Aorta (tissue), 5 donors: ENCODE results near the gene JAM3. TPM values are rescaled to one million over a fixed set of nuclear protein-coding genes. Genes with fewer than 3 reads are reported as not detected.

Source experiments
- ATAC-seq: fragments of 200-7000 bp; cut with Tn5 transposase; one replicate; pipeline ENCODE4 v1.9.1; 2022; ENCODE audit warnings: moderate library complexity; ENCODE audit not compliant: low FRiP score
- DNase-seq, 2 donors: peaks; one replicate each; pipeline ENCODE4 v3.0.0-alpha.2; 2020
- H3K27ac ChIP-seq, 2 donors: one replicate each; pipeline ENCODE4 v1.5.1; 2013; ENCODE audit warnings: low read length in 2 of 2, mild to moderate bottlenecking in 2 of 2, moderate library complexity in 2 of 2, control low read depth in 1 of 2, inconsistent platforms in 1 of 2, low read depth in 1 of 2
- H3K27me3 ChIP-seq, 2 donors: one replicate each; pipeline ENCODE4 v1.6.1; 2013; ENCODE audit warnings: control low read depth in 1 of 2, low read length in 1 of 2, mild to moderate bottlenecking in 1 of 2, moderate library complexity in 1 of 2; ENCODE audit not compliant: insufficient read depth in 2 of 2, control insufficient read depth in 1 of 2
- H3K36me3 ChIP-seq, 2 donors: one replicate each; pipeline ENCODE4 v1.6.1; 2013; ENCODE audit warnings: control low read depth in 1 of 2, low read length in 1 of 2, mild to moderate bottlenecking in 1 of 2; ENCODE audit not compliant: insufficient read depth in 2 of 2, control insufficient read depth in 1 of 2
- H3K4me1 ChIP-seq, 2 donors: one replicate each; pipeline ENCODE4 v1.6.1; 2013; ENCODE audit warnings: low read length in 2 of 2, control low read depth in 1 of 2, mild to moderate bottlenecking in 1 of 2, moderate library complexity in 1 of 2; ENCODE audit not compliant: insufficient read depth in 2 of 2, control insufficient read depth in 1 of 2
- H3K4me3 ChIP-seq, 2 donors: one replicate each; pipeline ENCODE4 v1.5.1; 2013; ENCODE audit warnings: low read length in 2 of 2, control low read depth in 1 of 2, mild to moderate bottlenecking in 1 of 2
- H3K9me3 ChIP-seq: one replicate; pipeline ENCODE4 v1.6.1; 2013; ENCODE audit warnings: mild to moderate bottlenecking, low read length; ENCODE audit not compliant: control insufficient read depth
- WGBS, 2 donors: extraction: QIAGEN DNeasy Blood & Tissue Kit; methylation state at CpG; one replicate each; pipeline ENCODE4 v1.1.7; 2013; 5-methylcytosine and 5-hydroxymethylcytosine counted together
- intact Hi-C, 2 donors: fragments of 100-400 bp; cut with DNase I; formaldehyde crosslinking; loops; one replicate each; pipeline versions ENCODE4 v1.14.2 to v1.15.0; 2022
- polyA plus RNA-seq, 2 donors: library from polyadenylated mRNA; stranded (reverse); fragments of 200-250 nt; gene quantifications; one replicate each; pipeline ENCODE4 v1.2.3, GENCODE V29; 2013
- total RNA-seq, 2 donors: library from RNA; stranded (reverse); fragmentation: NEBNext Ultra II Directional; extraction: Animal tissue kit (Norgen Biotek cat#: 25700); gene quantifications; one replicate each; pipeline ENCODE4 v1.2.1, GENCODE V29; 2021
- donor health status: healthy with polysubstance abuse.
- donor health status: Bipolar disorder and iron deficiency.
- donor health status: DM: no; HTN: no; CAD: no.
- donor health status: DM: no; HTN: no; CAD: no.
- donor health status: DM: yes; HTN: yes; CAD: no.

The JAM3 gene
- total and polyA plus RNA-seq, 4 donors = 22.2 to 102 (median 75.9) TPM

DNA sequence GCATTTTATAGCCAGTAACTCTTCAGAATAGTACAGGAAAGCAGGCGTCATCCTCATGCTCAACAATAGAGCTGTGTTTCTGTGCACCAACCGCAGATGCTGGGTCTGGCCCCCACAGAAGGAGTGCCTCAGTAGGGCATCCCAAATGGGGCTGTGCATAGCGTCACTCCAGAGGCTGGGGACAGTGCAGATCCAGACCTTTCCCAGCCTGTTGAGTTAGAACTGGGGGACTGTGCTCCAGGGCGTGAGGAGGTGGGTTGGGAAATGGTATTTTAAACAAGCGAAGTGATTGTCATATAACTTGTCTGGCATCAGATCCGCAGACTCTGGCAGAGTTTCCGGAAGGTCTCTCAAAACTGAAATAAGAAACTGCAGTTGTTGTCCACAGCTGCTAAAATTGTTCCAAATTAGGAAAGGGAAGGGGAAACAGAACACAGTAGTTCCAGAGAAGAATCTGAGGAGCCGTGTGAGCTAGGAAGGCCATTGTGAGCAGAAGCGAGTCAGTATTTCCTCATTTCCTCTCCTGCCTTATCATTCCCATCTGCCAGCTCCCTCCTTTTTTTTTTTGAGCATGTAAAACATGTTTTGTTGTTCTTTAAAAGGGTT lies 52.2 kb downstream of the JAM3 start:
- Histone ChIP-seq H3K36me3 (no peaks in the 10 kb centered on the region), H3K9me3 (no peaks in the 10 kb centered on the region), H3K4me3 (peak overlapping the region; percentile 13 to 30), H3K4me1 (peaks cover 3 to 7% of the 10 kb centered on the region in 2 donors), H3K27ac (peak overlapping the region; percentile 83 to 91), H3K27me3 (no peaks in the 10 kb centered on the region)
- peak in 1 of 2 donors; percentile 55 for DNase-seq
- intact Hi-C loops = no loop called here
- 1 to 4% methylated on average over 9 of the region's 9 CpGs for WGBS, 2 donors
- peak; percentile 68 for ATAC-seq

DNA sequence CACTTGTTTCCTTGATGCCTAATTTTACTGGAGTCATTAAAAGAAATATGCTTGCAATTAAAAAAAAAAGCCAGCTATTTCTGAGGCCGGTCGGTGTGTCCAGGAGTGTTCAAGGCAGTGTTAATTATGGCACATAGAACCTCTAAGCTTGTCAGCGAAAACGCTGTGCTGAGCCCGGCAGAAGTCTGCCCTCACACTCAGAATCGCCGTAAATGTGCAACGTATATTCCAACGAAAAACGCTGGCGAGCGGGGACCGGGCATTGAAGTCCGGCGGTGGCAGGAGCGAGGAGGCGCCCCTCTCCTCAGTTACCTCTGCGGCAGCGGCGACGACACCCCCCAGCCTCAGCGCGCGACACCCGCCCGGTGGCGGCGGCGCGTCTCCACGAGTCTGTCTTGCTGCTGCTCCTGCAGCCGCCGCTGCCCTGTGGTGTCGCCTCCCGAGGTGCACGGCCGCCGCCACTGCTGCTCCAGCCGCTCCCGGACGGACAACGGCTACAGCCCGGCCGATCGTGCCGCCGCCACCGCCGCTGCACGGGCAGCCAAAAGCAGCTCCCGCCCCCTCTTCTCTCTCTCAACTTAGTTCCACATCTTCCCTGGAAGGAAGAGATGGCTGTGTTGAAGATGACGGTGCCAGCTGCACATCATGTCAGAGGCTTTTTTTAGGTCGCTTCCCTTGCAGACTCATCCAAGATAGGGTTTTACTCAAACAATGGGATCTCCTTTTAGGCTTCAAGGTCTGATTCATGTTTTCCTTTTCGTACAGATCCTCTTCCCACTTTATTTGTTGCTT lies 56.0 kb downstream of the JAM3 start:
- Histone ChIP-seq H3K27ac (peak overlapping the region; percentile 2 to 85), H3K4me3 (peak overlapping the region; percentile 23 to 31), H3K27me3 (no peaks in the 10 kb centered on the region), H3K9me3 (no peaks in the 10 kb centered on the region), H3K4me1 (peaks cover 3 to 8% of the 10 kb centered on the region in 2 donors), H3K36me3 (no peaks in the 10 kb centered on the region)
- intact Hi-C loops = loop anchor here (2.0 kb wide), 1 partner anchor 54 kb away; no protein-coding TSS in a partner anchor
- DNase-seq (peak; percentile 57 to 85), ATAC-seq (peak; percentile 69)
- WGBS, 2 donors = 3 to 4% methylated on average over 48 to 54 of the region's 54 CpGs

DNA sequence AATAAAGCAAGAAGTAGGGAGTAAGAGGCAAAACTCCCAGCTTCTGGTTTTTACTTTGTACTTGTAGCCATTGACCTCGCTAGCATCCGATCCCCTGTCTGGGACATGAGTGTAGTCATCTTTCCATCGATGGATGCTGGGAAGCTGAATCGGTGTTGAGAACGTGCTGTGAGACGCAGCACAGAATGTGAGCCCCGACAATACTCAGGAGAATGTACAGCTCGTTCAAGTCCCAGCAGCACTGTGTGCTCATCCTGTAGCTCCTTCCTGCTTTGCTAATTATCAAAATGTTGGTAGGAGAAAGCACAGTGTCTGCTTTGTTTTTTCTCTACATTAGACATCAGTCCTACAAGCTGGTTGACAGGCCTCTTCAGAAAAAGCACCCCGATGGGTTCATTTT lies 56.6 kb downstream of the JAM3 start:
- H3K27me3 ChIP-seq = no peaks in the 10 kb centered on the region
- WGBS, 2 donors = 26 to 32% methylated on average over 9 of the region's 9 CpGs
- H3K9me3 ChIP-seq = no peaks in the 10 kb centered on the region
- DNase-seq (no peak), ATAC-seq (no peak)
- peak overlapping the region; percentile 23 to 31 for H3K4me3 ChIP-seq
- intact Hi-C loops = loop anchor here (2.0 kb wide), 1 partner anchor 55 kb away; no protein-coding TSS in a partner anchor
- H3K27ac ChIP-seq = peak overlapping the region; percentile 69 to 79
- H3K4me1 ChIP-seq = peaks cover 3 to 8% of the 10 kb centered on the region in 2 donors
- H3K36me3 ChIP-seq = no peaks in the 10 kb centered on the region

GRCh38 chr11:134126217-134126822 lies 57.4 kb downstream of the JAM3 start:
- DNase-seq = no peak
- peak; percentile 47 for ATAC-seq
- peak overlapping the region; percentile 54 to 69 for H3K27ac ChIP-seq
- no peak overlapping the region for H3K4me3 ChIP-seq
- H3K9me3 ChIP-seq = no peaks in the 10 kb centered on the region
- peaks cover 3 to 8% of the 10 kb centered on the region in 2 donors for H3K4me1 ChIP-seq
- 42 to 60% methylated on average over 1 of the region's 1 CpG for WGBS, 2 donors
- H3K36me3 ChIP-seq = no peaks in the 10 kb centered on the region
- H3K27me3 ChIP-seq = no peaks in the 10 kb centered on the region
- intact Hi-C loops = no loop called here

DNA sequence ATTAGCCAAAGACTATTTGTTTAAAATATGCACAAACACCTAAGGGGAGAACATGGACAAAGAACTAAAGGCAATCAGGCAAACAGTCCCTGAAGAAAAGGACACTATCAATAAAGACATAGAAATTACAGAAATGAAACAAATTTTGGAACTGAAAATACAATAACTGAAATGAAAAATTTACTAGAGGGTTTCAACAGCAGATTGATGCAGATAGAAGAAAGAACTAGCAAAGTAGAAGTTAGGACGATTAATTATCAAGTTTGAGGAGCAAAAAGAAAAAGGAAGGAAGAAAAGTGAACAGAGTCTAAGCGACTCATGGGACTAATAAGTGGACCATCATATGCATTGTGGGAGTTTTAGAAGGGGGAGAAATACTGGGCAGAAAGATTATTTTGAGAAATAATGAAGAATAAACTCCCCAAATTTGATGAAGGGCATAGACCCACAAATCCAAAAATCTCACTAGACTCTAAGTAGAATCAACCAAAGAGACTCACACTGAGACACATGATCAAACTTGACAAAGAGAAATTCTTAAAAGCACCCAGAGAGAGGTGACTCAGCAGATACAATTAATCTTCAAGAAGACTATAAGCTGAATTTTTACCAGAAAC lies 62.9 kb downstream of the JAM3 start:
- intact Hi-C loops = loop anchor here in 1 of 2 donors (5.0 kb wide), 1 partner anchor 179 kb away; no protein-coding TSS in a partner anchor
- no peaks in the 10 kb centered on the region for H3K9me3 ChIP-seq
- DNase-seq (no peak), ATAC-seq (no peak)
- no peaks in the 10 kb centered on the region for H3K36me3 ChIP-seq
- 96 to 97% methylated on average over 2 of the region's 2 CpGs for WGBS, 2 donors
- H3K27ac ChIP-seq = no peak overlapping the region
- no peak overlapping the region for H3K4me3 ChIP-seq
- H3K27me3 ChIP-seq = no peaks in the 10 kb centered on the region
- H3K4me1 ChIP-seq = peaks cover 0 to 7% of the 10 kb centered on the region in 2 donors

DNA sequence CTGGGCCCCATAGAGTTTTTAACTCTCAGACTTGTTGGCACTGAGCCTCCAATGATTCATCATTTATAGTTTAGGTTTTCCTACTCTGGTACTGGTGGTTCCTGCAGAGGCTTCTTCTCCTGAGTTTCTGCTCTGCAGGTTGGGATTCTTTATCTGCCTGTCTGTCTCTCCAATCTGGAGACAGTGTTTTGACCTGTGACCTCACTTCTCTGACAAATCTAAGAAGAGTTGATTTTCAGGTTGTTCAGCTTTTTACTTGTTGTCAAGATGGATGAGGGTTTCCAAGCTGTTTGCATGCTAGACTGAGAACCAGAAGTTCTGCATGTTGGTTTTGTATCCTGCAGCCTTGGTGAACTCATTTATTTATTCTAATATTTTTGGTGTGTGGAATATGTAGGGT lies 63.9 kb downstream of the JAM3 start:
- Histone ChIP-seq H3K4me3 (no peak overlapping the region), H3K36me3 (no peaks in the 10 kb centered on the region), H3K9me3 (no peaks in the 10 kb centered on the region), H3K27me3 (no peaks in the 10 kb centered on the region), H3K27ac (peak overlapping the region; percentile 14 to 51), H3K4me1 (peaks cover 0 to 3% of the 10 kb centered on the region in 2 donors)
- ATAC-seq = no peak
- no peak for DNase-seq
- intact Hi-C loops = loop anchor here in 1 of 2 donors (5.0 kb wide), 1 partner anchor 181 kb away; no protein-coding TSS in a partner anchor

DNA sequence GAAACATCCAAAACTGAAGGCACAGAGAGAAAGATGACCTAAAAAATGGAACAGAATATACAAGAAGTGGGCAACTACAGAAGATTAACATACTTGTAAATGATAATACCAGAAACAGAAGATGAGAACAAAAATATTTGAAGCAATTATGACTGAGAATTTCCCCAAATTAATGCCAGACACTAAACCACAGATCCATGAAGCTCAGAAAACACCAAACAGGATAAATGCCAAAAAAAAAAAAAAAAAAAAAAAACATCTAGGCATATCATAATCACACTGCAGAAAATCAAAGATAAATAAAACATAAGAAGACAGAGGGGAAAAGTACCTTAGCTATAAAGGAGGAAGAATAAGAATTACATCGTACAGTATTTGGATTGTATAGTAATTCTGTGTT lies 65.3 kb downstream of the JAM3 start:
- Histone ChIP-seq H3K9me3 (no peaks in the 10 kb centered on the region), H3K4me3 (no peak overlapping the region), H3K4me1 (peaks cover 0 to 3% of the 10 kb centered on the region in 2 donors), H3K27ac (no peak overlapping the region), H3K36me3 (no peaks in the 10 kb centered on the region), H3K27me3 (no peaks in the 10 kb centered on the region)
- WGBS, 2 donors = 88 to 94% methylated on average over 1 of the region's 1 CpG
- ATAC-seq (no peak), DNase-seq (no peak)
- intact Hi-C loops = loop anchor here in 1 of 2 donors (5.0 kb wide), 1 partner anchor 182 kb away; no protein-coding TSS in a partner anchor

DNA sequence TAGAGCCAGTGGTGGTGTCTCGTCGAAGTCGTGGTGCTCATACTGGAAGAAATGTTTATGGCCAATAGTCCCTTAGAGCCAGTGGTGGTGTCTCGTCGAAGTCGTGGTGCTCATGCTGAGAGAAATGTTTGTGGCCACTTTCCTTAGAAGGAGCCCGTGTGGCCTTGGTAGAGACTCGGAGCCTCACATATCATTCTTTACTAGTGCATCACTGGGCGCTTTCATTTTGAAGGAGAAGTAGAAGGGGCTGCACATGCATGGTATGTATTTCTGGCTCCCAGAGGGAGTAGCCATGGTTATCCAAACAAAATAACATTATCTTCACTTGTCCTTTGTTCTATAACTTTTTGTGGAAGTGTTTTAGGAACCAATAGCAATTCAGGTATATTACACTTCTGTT lies 69.5 kb downstream of the JAM3 start:
- DNase-seq (no peak), ATAC-seq (no peak)
- peak overlapping the region in 1 of 2 donors; percentile 84 for H3K27ac ChIP-seq
- intact Hi-C loops = loop anchor here in 1 of 2 donors (5.0 kb wide), 1 partner anchor 66 kb away; no protein-coding TSS in a partner anchor
- H3K36me3 ChIP-seq = no peaks in the 10 kb centered on the region
- H3K4me1 ChIP-seq = no peaks in the 10 kb centered on the region
- H3K9me3 ChIP-seq = no peaks in the 10 kb centered on the region
- H3K4me3 ChIP-seq = no peak overlapping the region
- H3K27me3 ChIP-seq = no peaks in the 10 kb centered on the region
- WGBS, 2 donors = 70 to 72% methylated on average over 9 of the region's 9 CpGs
